HepG2 (cell line): ENCODE results near the gene KIAA1191. TPM values are rescaled to one million over a fixed set of nuclear protein-coding genes. Genes with fewer than 3 reads are reported as not detected.

Source experiments
- AGO2 ChIP-seq: fragments of 200-400 bp; formaldehyde crosslinking; optimal IDR thresholded peaks from 2 replicates; pipeline ENCODE3; 2017; ENCODE audit warnings: mild to moderate bottlenecking, low read depth, low read length, moderate library complexity
- ATF7 ChIP-seq, 2 experiments: fragments of 450-650 bp in 1 of 2; sonication (generic) in 1 of 2; formaldehyde crosslinking in 1 of 2; IDR thresholded peaks; 2 replicates each; pipeline versions ENCODE4 v1.4.0 to v1.6.1; 2016 to 2020; ENCODE audit warnings: antibody characterized with exemption in 1 of 2, mild to moderate bottlenecking in 1 of 2, missing genetic modification reagents in 1 of 2
- HCFC1 ChIP-seq: fragments of 150-350 bp; IDR thresholded peaks from 2 replicates; pipeline ENCODE4 v1.6.1; 2014; ENCODE audit warnings: low read depth, low read length
- HHEX ChIP-seq: IDR thresholded peaks from 2 replicates; pipeline ENCODE4 v1.6.1; 2016; ENCODE audit warnings: control low read depth
- HMGXB4 ChIP-seq, 2 experiments: sonication (generic) in 1 of 2; formaldehyde crosslinking in 1 of 2; IDR thresholded peaks; 2 replicates each; pipeline versions ENCODE4 v1.4.0 to v1.6.1; 2018 to 2020; ENCODE audit warnings: missing genetic modification reagents in 2 of 2, borderline replicate concordance in 1 of 2, low read depth in 1 of 2, mild to moderate bottlenecking in 1 of 2, missing biosample characterization in 1 of 2
- ISX ChIP-seq: sonication (generic); formaldehyde crosslinking; conservative IDR thresholded peaks from 2 replicates; pipeline ENCODE4 v1.5.0; 2020; ENCODE audit warnings: missing genetic modification reagents
- KDM5A ChIP-seq: fragments of 200-600 bp; sonication (generic); IDR thresholded peaks from 2 replicates; pipeline ENCODE4 v1.7.0; 2018; ENCODE audit warnings: antibody characterized with exemption, mild to moderate bottlenecking, low read length, borderline replicate concordance
- KLF16 ChIP-seq, 2 experiments: sonication (generic) in 1 of 2; formaldehyde crosslinking in 1 of 2; IDR thresholded peaks; 2 replicates each; pipeline versions ENCODE4 v1.6.1 to v1.8.0; 2016 to 2023; ENCODE audit warnings: missing genetic modification reagents in 2 of 2, missing compliant biosample characterization in 1 of 2
- MAX ChIP-seq: IDR thresholded peaks from 2 replicates; pipeline ENCODE4 v1.6.1; 2012; ENCODE audit warnings: inconsistent platforms
- NR3C1 ChIP-seq: sonication (generic); formaldehyde crosslinking; IDR thresholded peaks from 2 replicates; pipeline ENCODE4 v1.4.0; 2020; ENCODE audit warnings: missing genetic modification reagents
- PHF5A ChIP-seq: IDR thresholded peaks from one replicate; pipeline ENCODE4 v1.6.1; 2018; ENCODE audit warnings: low read depth, missing genetic modification reagents; ENCODE audit not compliant: unreplicated experiment
- RELA ChIP-seq: sonication (generic); formaldehyde crosslinking; IDR thresholded peaks from 2 replicates; pipeline ENCODE4 v1.4.0; 2020; ENCODE audit warnings: missing genetic modification reagents
- SAP130 ChIP-seq: IDR thresholded peaks from 2 replicates; pipeline ENCODE4 v1.6.1; 2016; ENCODE audit warnings: low read depth
- YY1 ChIP-seq: IDR thresholded peaks from 2 replicates; pipeline ENCODE4 v1.6.1; 2011; ENCODE audit warnings: low read length, low read depth, moderate library complexity, mild to moderate bottlenecking; ENCODE audit not compliant: insufficient read depth, insufficient replicate concordance
- ZBTB49 ChIP-seq: sonication (generic); formaldehyde crosslinking; IDR thresholded peaks from 2 replicates; pipeline ENCODE4 v1.4.0; 2020; ENCODE audit warnings: missing genetic modification reagents, borderline replicate concordance
- ZFP82 ChIP-seq: sonication (generic); formaldehyde crosslinking; IDR thresholded peaks from 2 replicates; pipeline ENCODE4 v1.5.1; 2020; ENCODE audit warnings: mild to moderate bottlenecking, missing genetic modification reagents, borderline replicate concordance
- ZMAT3 ChIP-seq: sonication (generic); formaldehyde crosslinking; conservative IDR thresholded peaks from 2 replicates; pipeline ENCODE4 v1.7.0; 2021; ENCODE audit warnings: missing genetic modification reagents
- ZNF274 ChIP-seq: sonication (generic); formaldehyde crosslinking; IDR thresholded peaks from 2 replicates; pipeline ENCODE4 v1.5.1; 2020; ENCODE audit warnings: mild to moderate bottlenecking, missing genetic modification reagents
- ZNF33B ChIP-seq: sonication (generic); formaldehyde crosslinking; IDR thresholded peaks from 2 replicates; pipeline ENCODE4 v1.5.1; 2020; ENCODE audit warnings: mild to moderate bottlenecking, missing genetic modification reagents
- ZNF746 ChIP-seq: sonication (generic); formaldehyde crosslinking; IDR thresholded peaks from 2 replicates; pipeline ENCODE4 v1.8.0; 2022; ENCODE audit warnings: mild to moderate bottlenecking, missing genetic modification reagents
- polyA plus RNA-seq, 8 experiments: library from polyadenylated mRNA; depleted of rRNA in 3 of 8; stranded (reverse) in 7 of 8; unstranded in 1 of 8; fragments of >200 nt; fragmentation: Illumina TruSeq in 4 of 8; extraction: Trizol in 4 of 8; gene quantifications; 2 replicates each; pipeline versions ENCODE4 v1.2.1 to v1.2.3, GENCODE V29; 2011 to 2016; ENCODE audit warnings: low read depth in 4 of 8, missing spikeins in 1 of 8, mixed read lengths in 1 of 8; ENCODE audit not compliant: insufficient read depth in 1 of 8
- total RNA-seq, 5 experiments: library from RNA; depleted of rRNA; stranded (reverse); fragments of >200 nt; fragmentation: Illumina TruSeq; extraction: Trizol; gene quantifications; 2 replicates each; pipeline ENCODE4 v1.2.3, GENCODE V29; 2016; ENCODE audit warnings: low read depth in 1 of 5
- TF ChIP-seq, protein P1 (sequence below): sonication (generic); formaldehyde crosslinking; IDR thresholded peaks from 2 replicates; pipeline ENCODE4 v1.8.0; 2022; ENCODE audit warnings: mild to moderate bottlenecking, missing genetic modification reagents, borderline replicate concordance
- TF ChIP-seq, protein P2 (sequence below): sonication (generic); formaldehyde crosslinking; IDR thresholded peaks from 2 replicates; pipeline ENCODE4 v1.8.1; 2023; ENCODE audit warnings: mild to moderate bottlenecking, inconsistent platforms, moderate library complexity, missing genetic modification reagents, borderline replicate concordance

Gene KIAA1191
- total and polyA plus RNA-seq, 2 of the 13 experiments (the other 11 are each of a cell fraction or from before 2014, with no cell fraction given): 63.6 to 103 TPM

DNA sequence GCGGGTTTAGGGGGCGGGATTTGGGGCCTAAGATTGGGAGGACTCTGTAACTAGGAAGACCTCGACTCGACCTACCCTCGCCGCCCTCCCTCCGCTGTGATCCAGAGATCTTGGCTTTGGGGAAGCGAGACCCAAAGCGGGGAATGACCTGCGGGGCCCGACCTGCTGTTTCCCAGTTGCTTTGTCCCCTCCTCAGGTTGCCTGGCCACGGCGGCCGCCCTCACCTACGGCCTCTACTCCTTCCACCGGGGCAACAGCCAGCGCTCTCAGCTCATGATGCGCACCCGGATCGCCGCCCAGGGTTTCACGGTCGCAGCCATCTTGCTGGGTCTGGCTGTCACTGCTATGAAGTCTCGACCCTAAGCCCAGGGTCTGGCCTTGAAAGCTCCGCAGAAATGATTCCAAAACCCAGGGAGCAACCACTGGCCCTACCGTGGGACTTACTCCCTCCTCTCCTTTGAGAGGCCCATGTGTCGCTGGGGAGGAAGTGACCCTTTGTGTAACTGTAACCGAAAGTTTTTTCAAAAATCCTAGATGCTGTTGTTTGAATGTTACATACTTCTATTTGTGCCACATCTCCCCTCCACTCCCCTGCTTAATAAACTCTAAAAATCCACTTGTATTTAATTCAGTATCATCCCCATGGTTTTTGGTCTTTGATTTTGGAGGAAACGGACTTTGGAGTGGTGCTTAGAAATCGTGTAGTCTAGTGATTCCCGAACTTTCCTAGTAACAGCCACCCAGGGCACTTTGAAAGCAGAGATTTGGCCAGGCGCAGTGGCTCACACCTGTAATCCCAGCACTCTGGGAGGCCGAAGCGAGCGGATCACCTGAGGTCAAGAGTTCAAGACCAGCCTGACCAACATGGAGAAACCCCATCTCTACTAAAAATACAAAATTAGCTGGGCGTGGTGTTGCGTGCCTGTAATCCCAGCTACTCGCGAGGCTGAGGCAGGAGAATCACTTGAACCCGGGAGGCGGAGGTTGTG lies 27.9 kb upstream of the KIAA1191 start (continued):
- TF ChIP-seq, protein P1, sequence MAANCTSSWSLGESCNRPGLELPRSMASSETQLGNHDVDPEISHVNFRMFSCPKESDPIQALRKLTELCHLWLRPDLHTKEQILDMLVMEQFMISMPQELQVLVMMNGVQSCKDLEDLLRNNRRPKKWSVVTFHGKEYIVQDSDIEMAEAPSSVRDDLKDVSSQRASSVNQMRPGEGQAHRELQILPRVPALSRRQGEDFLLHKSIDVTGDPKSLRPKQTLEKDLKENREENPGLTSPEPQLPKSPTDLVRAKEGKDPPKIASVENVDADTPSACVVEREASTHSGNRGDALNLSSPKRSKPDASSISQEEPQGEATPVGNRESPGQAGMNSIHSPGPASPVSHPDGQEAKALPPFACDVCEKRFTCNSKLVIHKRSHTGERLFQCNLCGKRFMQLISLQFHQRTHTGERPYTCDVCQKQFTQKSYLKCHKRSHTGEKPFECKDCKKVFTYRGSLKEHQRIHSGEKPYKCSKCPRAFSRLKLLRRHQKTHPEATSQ (CRISPR knock-in tag): no peak
- TF ChIP-seq ZMAT3 (CRISPR knock-in tag) (no peak), HCFC1 (no peak), PHF5A (CRISPR knock-in tag) (no peak), KDM5A (no peak), MAX (peak; percentile 38), ZNF33B (no peak), YY1 (peak; percentile 90), ZNF274 (CRISPR knock-in tag) (no peak), ISX (no peak), SAP130 (CRISPR knock-in tag) (peak; percentile 2; the same call in 1 of the 2 replicates), NR3C1 (CRISPR knock-in tag) (no peak), AGO2 (peak; percentile 86), ZBTB49 (CRISPR knock-in tag) (no peak), KLF16 (CRISPR knock-in tag; IDR thresholded peaks at IDR 0.05) (peak in 1 of 2 experiments; percentile 48; a peak in 1 of 4 replicates), ZFP82 (no peak; the same call in 1 of the 2 replicates), HHEX (CRISPR knock-in tag) (no peak), RELA (no peak), ZNF746 (no peak), ATF7 (IDR thresholded peaks at IDR 0.05) (no peak), ATF7 (CRISPR knock-in tag; IDR thresholded peaks at IDR 0.05) (no peak), HMGXB4 (CRISPR knock-in tag; IDR thresholded peaks at IDR 0.05; ENCODE audit: borderline replicate concordance in 1 of 2, low read depth in 1 of 2) (no peak)
- TF ChIP-seq, protein P2, sequence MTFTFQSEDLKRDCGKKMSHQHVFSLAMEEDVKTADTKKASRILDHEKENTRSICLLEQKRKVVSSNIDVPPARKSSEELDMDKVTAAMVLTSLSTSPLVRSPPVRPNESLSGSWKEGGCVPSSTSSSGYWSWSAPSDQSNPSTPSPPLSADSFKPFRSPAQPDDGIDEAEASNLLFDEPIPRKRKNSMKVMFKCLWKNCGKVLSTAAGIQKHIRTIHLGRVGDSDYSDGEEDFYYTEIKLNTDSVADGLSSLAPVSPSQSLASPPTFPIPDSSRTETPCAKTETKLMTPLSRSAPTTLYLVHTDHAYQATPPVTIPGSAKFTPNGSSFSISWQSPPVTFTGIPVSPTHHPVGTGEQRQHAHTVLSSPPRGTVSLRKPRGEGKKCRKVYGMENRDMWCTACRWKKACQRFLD: no peak
